Activated CD8-positive, alpha-beta memory T cell treated with anti-CD3 and anti-CD28 coated beads, Interleukin-2, amount 10 ng/mL, durations not matched to agents 7 days and 5 days (primary cell): ENCODE measurements around the gene GALNT16. TPM values are rescaled to one million over a fixed set of nuclear protein-coding genes. Genes with fewer than 3 reads are reported as not detected.
A peak's percentile ranks its signal among the peaks of the same experiment; 100 is the strongest.
"Not testable (repeated sequence)": the region's sequence is repeated elsewhere in the genome, so short reads cannot be mapped to it uniquely, and the experiment has no call there.

Experiments
- ATAC-seq: fragments of 150-1000 bp; cut with Tn5 transposase; one replicate; pipeline ENCODE4 v1.10.0; 2021; ENCODE audit warnings: moderate library complexity
- CTCF ChIA-PET: fragments of 350-600 bp; sonication (Branson Sonifier 250); formaldehyde crosslinking; loops from one replicate; lab custom pipeline; 2021; ENCODE audit warnings: antibody characterized with exemption; lab: Charles Lee
- DNase-seq: peaks from one replicate; pipeline ENCODE4 v3.0.0-alpha.2; 2020
- H3K27ac Mint-ChIP-seq: one replicate; pipeline ENCODE4 v1.8.0; 2021; ENCODE audit warnings: mild to moderate bottlenecking, mixed read lengths
- H3K27me3 Mint-ChIP-seq: one replicate; pipeline ENCODE4 v1.8.0; 2021; ENCODE audit warnings: mixed read lengths
- H3K36me3 Mint-ChIP-seq: one replicate; pipeline ENCODE4 v1.8.0; 2021; ENCODE audit warnings: mild to moderate bottlenecking, mixed read lengths
- H3K4me1 Mint-ChIP-seq: one replicate; pipeline ENCODE4 v1.8.0; 2021; ENCODE audit warnings: mixed read lengths
- H3K4me3 Mint-ChIP-seq: one replicate; pipeline ENCODE4 v1.8.0; 2021; ENCODE audit warnings: mild to moderate bottlenecking, moderate library complexity, mixed read lengths
- H3K9me3 Mint-ChIP-seq: one replicate; pipeline ENCODE4 v1.8.0; 2022; ENCODE audit warnings: low read depth, mixed read lengths
- total RNA-seq, 2 experiments: library from RNA; stranded (reverse); gene quantifications; one replicate each; pipeline ENCODE4 v1.2.3, GENCODE V29; 2021

GALNT16 gene
- total RNA-seq, 2 experiments from 2014 or later = 0.16 to 0.35 TPM

DNA sequence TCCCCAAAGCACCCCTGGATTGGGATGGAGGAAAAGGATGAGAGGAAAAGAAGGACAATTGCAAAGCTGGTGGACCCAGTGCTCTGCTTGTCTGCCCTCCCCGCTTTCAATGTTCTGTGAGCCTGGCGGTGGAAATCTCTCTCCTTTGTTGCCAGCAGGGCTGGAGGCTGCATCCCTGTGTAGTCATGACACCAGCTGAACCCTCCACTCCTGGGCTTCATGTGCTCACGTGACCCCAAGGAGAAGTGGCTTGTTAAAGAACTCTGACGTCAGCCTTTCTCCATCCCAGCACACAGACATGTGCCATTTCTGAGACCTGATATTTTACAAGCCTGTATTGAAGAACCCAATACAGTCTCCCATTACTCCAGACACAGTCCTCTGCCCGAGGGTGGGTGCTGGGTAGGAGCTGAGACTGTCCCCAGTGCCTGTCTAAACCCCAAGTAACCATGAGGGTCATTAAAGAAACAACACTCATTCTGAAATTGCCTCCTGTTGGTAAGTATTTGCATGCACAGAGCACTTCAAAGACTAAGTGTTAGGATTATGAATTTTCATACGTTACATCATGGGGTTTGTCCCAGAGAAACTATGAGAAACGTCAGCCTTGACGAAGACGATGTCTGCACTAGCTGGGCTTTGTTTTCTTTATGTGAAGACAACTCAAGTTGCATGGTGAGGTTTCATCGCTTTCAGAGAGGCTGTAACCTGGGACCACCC, 21.7 kb downstream of the GALNT16 start:
- Mint-ChIP-seq H3K27me3 (peaks cover 5% of the 10 kb centered on the region), H3K9me3 (no peaks in the 10 kb centered on the region), H3K36me3 (no peaks in the 10 kb centered on the region), H3K4me3 (no peak overlapping the region), H3K27ac (no peak overlapping the region), H3K4me1 (no peaks in the 10 kb centered on the region)
- ATAC-seq (no peak), DNase-seq (no peak)
- CTCF ChIA-PET = no interaction called here

DNA sequence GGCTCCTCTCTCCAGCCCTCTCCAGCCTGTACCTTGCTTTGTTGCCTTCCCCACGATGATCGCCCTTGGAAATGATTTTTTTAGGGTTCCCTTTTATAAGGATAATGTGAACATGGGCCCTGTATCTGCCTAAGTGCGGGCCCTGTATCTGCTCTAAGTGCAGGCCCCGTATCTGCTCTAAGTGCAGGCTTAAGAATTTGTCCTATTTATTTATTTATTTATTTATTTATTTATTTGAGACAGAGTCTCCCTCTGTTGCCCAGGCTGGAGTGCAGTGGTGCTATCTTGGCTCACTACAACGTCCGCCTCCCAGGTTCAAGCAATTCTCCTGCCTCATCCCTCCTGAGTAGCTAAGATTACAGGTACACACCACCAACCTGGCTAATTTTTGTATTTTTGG, 22.5 kb downstream of the GALNT16 start:
- Mint-ChIP-seq H3K27ac (no peak overlapping the region), H3K9me3 (no peaks in the 10 kb centered on the region), H3K27me3 (peaks cover 5% of the 10 kb centered on the region), H3K36me3 (no peaks in the 10 kb centered on the region), H3K4me1 (no peaks in the 10 kb centered on the region), H3K4me3 (no peak overlapping the region)
- no peak for ATAC-seq
- DNase-seq = no peak
- CTCF ChIA-PET = no interaction called here

DNA sequence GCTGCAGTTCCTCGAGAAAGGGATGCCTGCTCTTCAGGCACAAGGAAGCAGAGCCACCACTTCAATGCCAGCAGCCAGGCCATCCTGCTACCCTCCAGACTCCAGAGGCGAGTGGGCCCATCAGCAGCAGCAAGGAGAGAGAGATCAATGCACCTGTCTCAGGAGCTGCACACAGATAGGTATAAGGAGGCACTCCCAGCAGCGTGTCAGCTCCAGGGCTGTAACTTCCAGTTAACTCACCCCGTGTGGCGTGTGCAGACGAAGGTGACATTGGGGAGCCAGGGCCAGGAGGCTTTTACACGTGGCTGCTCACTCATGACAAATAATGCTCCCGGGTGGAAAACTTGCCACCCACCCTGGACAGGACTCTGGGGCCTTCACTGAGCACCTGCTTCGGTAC, 24.2 kb downstream of the GALNT16 start:
- DNase-seq = peak; percentile 27
- Mint-ChIP-seq H3K36me3 (no peaks in the 10 kb centered on the region), H3K4me1 (no peaks in the 10 kb centered on the region)

DNA sequence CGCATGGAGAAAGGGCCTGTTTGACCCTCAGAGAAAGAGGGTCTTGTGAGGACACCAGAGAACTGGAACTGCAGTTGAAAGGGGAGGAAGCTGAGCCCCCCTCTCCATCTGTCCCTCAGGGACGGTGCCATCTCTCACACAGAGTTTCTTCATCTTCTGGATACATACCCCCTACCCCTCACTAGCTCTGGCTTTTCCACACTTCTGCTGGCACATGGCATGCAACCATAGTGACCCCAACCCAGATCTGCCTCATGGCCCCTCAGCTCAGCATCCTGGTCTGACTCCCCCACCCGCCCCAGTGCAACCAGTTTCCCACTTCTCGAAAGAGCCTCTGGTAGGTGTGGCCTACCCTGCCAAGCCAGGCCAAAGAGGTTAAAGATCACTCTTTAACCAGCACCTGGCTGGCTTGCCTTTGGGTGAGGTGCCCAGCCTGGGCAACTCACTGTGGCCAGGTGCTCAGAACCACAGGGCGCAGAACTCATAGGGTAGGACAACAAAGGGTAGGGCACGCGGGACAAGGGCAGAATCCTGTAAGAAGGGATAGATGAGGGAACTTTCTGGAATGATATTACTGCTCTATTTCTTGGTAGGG, 25.8 kb downstream of the GALNT16 start:
- CTCF ChIA-PET = no interaction called here
- DNase-seq = no peak
- no peaks in the 10 kb centered on the region for H3K9me3 Mint-ChIP-seq
- peaks cover 4% of the 10 kb centered on the region for H3K27me3 Mint-ChIP-seq
- no peak overlapping the region for H3K4me3 Mint-ChIP-seq
- no peaks in the 10 kb centered on the region for H3K4me1 Mint-ChIP-seq
- ATAC-seq = no peak
- H3K36me3 Mint-ChIP-seq = no peaks in the 10 kb centered on the region
- H3K27ac Mint-ChIP-seq = no peak overlapping the region

More for the DNA sequence above, 24.2 kb downstream of the GALNT16 start:
- H3K9me3 Mint-ChIP-seq = no peaks in the 10 kb centered on the region
- CTCF ChIA-PET = no interaction called here
- ATAC-seq = no peak
- H3K27ac Mint-ChIP-seq = no peak overlapping the region
- H3K27me3 Mint-ChIP-seq = peaks cover 5% of the 10 kb centered on the region
- no peak overlapping the region for H3K4me3 Mint-ChIP-seq

DNA sequence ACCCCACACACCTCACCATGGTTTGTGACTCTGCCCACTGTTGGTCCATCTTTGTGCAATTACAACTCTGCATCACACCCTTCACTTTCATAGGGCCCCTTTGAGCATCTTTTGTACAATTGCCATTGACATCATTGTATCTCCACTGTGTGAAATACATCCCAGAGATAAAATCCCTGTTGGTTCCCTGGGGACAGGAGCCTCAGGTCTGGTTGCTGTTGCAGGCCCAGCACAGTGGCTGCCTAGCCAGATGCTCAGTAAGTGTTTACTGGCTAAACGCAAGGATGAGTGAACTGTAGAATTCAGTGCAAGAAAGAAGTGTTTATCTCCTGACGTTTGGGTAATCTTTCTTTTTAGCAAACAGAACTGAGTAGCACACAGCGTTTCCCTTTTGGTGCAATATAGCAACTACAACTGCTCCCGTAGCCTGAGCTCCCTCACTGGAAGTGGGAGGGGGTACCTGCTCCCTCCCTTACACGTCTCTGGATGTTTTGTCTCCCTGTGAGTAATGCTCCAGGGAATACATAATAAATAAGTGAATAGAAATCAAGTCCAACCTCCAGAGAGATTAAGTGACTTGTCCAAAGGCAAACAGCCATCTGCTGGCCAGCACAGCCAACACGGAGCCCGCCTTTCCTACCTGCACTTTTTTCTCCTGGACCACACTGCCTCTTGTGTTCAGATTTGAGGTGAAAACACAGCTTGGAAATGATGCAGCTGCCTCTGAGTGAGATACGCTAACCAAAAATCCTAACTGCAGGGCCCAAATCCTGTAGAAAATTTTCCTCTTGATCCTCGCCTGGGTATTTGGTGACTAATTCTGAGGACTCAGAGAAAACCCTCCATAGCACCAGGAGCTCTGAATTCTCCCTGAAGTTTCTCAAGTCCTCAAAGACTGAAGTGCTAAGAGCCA, 27.4 kb downstream of the GALNT16 start:
- DNase-seq (no peak), ATAC-seq (no peak)
- Mint-ChIP-seq H3K27ac (no peak overlapping the region), H3K36me3 (no peaks in the 10 kb centered on the region), H3K4me3 (no peak overlapping the region), H3K9me3 (no peaks in the 10 kb centered on the region), H3K4me1 (no peaks in the 10 kb centered on the region), H3K27me3 (peaks cover 2% of the 10 kb centered on the region)
- CTCF ChIA-PET = no interaction called here

DNA sequence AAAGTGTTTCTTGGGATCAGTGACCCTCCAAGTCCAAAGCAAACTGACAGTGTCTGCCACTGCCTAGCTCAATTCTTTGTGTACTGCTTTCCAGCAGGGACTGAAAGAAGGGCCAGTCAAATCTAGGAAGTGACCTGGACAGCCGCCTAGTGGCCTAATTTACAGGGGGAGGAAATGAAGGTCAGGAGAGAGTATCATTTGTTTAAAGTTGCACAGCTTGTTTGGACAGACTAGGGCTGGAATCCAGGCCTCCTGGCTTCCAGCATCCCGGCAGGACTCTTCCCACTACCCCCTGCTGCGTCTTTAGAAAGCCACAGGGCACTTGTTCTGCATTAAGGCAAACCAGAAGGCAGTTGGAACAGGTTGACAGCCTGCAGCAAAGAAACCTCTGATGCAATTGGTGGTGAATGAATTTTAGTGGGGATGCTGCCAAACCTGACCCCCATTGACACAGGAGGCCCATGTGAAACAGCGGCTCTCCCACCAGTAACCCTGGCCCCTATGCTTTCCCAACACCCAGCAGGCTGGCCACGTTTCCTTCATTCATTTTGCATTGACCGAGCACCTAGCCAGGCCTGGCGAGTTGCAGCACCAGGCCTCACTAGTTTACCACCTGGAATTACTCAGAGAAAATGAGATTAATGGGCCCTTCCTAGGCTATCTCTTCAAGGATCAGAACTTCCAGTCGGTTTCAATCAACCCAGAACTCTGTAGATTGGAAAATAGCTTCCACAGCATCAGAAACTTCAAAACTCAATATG, 28.2 kb downstream of the GALNT16 start:
- no peaks in the 10 kb centered on the region for H3K4me1 Mint-ChIP-seq
- ATAC-seq = no peak
- no peak overlapping the region for H3K4me3 Mint-ChIP-seq
- CTCF ChIA-PET = no interaction called here
- DNase-seq = peak; percentile 11
- H3K27me3 Mint-ChIP-seq = peaks cover 2% of the 10 kb centered on the region
- no peak overlapping the region for H3K27ac Mint-ChIP-seq
- H3K9me3 Mint-ChIP-seq = no peaks in the 10 kb centered on the region
- no peaks in the 10 kb centered on the region for H3K36me3 Mint-ChIP-seq

DNA sequence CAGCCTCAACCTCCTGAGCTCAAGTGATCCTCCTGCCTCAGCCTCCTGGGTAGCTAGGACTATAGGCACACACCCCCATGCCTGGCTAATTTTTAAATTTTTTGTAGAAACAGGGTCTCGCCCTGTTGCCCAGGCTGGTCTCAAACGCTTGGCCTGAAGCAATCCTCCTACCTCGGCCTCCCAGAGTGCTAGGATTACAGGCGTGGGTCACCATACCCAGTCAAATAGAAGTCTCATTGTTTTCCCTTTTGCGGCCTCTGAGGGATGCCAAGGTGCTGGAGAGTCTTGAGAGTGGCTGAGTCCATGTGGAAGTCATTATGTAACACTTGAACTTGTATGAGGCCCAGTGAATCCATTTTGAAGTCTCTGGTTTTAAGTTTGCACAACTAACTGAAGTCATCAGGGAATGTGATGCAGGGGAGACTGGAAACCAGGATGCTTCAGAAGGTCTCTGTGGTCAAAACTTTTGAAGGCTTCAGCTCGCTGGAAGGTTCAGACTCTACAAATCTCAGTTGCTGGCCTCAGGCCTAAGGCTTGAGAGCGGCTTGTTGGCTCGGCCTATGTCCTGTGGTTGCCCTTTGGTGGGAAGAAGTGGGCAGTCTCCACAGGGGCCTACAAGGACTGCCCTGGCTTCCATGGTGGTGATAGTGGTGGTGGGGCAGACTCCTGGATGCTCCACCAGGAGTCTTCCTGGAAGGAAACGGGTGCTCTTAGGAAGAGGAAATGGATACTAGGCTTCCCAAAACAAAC, 29.2 kb downstream of the GALNT16 start:
- no peaks in the 10 kb centered on the region for H3K4me1 Mint-ChIP-seq
- no peaks in the 10 kb centered on the region for H3K9me3 Mint-ChIP-seq
- H3K4me3 Mint-ChIP-seq = no peak overlapping the region
- H3K36me3 Mint-ChIP-seq = no peaks in the 10 kb centered on the region
- DNase-seq = peak; percentile 28
- H3K27ac Mint-ChIP-seq = no peak overlapping the region
- ATAC-seq = no peak
- peaks cover 5% of the 10 kb centered on the region for H3K27me3 Mint-ChIP-seq
- CTCF ChIA-PET = no interaction called here

DNA sequence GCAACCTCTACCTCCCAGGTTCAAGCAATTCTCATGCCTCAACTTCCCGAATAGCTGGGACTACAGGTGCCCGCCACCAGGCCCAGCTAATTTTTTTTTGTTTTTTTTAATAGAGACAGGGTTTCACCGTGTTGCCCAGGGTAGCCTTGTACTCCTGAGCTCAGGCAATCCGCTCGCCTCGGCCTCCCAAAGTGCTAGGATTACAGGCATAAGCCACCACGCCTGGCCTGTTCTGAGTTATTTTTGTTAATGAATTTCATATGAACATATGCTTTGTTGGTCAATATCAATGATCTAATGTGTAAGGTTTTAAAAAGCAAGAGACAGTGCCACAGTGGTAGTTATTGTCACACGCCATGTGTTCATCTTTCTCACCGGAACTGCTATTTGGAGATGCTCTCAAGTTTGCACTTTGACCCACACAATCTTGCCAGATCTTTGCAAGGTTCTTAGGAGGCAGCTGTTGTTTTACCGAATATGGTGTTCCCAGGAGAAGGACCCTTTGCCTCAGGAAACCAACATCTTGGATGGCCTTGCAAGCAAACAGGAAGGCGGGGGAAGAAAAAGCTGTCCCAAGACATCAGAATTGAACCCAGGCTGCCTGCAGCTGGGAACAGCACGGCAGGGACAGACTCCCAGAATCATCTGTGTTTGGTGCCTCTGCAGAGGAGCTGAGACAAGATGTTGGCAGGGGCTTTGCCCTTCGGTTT, 30.0 kb downstream of the GALNT16 start:
- no peaks in the 10 kb centered on the region for H3K9me3 Mint-ChIP-seq
- ATAC-seq (no peak), DNase-seq (peak; percentile 27)
- H3K27ac Mint-ChIP-seq = no peak overlapping the region
- H3K4me3 Mint-ChIP-seq = no peak overlapping the region
- H3K36me3 Mint-ChIP-seq = no peaks in the 10 kb centered on the region
- peaks cover 5% of the 10 kb centered on the region for H3K27me3 Mint-ChIP-seq
- H3K4me1 Mint-ChIP-seq = no peaks in the 10 kb centered on the region
- CTCF ChIA-PET = no interaction called here

DNA sequence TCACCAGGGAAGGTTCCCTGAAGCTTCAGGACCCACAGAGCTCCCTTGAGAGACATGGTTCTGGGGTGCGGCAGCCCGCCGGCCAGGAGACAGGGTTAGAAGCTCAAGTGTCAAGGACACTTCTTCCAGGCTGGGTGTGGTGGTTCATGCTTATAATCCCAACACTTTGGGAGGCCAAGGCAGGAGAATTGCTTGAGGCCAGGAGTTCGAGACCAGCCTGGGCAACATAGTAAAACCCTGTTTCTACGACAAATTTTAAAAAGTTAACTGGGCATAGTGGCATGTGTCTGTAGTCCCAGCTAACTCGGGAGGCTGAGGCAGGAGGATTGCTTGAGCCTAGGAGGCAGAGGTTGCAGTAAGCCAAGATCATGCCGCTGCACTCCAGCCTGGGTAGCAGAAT, 30.9 kb downstream of the GALNT16 start:
- CTCF ChIA-PET, H3K9me3 Mint-ChIP-seq, H3K27me3 Mint-ChIP-seq, H3K4me3 Mint-ChIP-seq, H3K4me1 Mint-ChIP-seq, ATAC-seq, H3K27ac Mint-ChIP-seq, H3K36me3 Mint-ChIP-seq: not testable (repeated sequence)
- peak; percentile 33 for DNase-seq

DNA sequence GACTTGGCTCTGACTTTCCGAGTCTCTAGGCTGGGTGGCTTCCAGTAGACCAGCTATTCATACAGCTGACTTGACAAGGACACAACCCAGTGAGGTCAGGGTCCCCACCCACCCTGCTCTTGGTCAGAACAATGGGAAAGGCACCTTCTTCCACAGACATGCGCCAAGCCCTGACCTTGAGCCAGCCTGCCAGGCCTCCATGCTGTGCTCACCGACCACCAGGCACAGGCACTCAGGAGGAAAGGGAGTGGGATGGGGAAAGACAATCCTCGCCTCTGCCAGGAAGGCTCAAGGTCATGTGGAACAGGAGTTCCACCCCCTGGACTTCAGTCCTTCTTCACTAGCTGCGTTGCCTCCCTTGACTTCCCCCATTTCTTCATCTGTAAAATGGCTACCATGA, 31.4 kb downstream of the GALNT16 start:
- ATAC-seq = no peak
- H3K4me1 Mint-ChIP-seq = no peaks in the 10 kb centered on the region
- CTCF ChIA-PET = no interaction called here

DNA sequence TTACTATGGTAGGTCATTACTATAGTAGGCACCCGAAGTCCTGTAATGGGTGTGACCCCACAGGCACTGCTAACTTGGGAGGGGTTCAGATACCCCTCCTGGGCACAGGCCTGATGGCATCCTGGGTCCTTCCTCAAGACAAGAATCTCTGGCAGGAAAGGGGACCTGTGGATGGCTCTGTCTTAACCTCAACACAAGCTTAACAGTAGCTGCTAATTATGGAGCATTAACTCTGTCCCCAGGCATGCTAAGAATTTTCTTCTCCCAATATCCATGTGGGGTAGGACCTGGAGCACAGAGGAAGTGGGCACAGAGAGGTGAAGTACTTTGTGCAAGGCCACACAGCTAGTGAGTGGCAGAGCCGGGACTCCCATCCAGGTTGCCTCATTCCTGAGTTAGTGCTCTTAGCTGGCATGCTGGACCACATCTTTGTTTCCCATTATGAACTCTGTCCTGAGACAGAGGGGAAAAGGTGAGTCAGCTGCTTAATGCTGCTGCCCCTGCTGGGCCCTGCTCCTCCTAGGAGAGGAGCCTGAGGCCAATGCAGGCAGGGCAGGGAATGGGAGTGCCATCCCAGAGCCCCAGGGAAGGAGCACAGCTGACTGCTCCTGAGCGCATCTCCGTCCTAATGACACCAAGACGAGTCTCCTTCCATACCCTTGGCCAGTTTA, 32.1 kb downstream of the GALNT16 start:
- CTCF ChIA-PET = no interaction called here
- no peaks in the 10 kb centered on the region for H3K9me3 Mint-ChIP-seq

More for the DNA sequence above, 31.4 kb downstream of the GALNT16 start:
- H3K27ac Mint-ChIP-seq = no peak overlapping the region
- H3K27me3 Mint-ChIP-seq = peaks cover 5% of the 10 kb centered on the region
- no peak overlapping the region for H3K4me3 Mint-ChIP-seq
- no peaks in the 10 kb centered on the region for H3K36me3 Mint-ChIP-seq
- peak; percentile 30 for DNase-seq
- no peaks in the 10 kb centered on the region for H3K9me3 Mint-ChIP-seq

More for the DNA sequence above, 32.1 kb downstream of the GALNT16 start:
- Mint-ChIP-seq H3K36me3 (no peaks in the 10 kb centered on the region), H3K27me3 (peaks cover 8% of the 10 kb centered on the region), H3K4me3 (no peak overlapping the region), H3K4me1 (no peaks in the 10 kb centered on the region), H3K27ac (no peak overlapping the region)
- ATAC-seq (no peak), DNase-seq (peak; percentile 31)
